Activated T-cell treated with anti-CD3 and anti-CD28 coated beads for 48 hours (primary cell): ENCODE measurements around the gene FAM107B.
A peak's percentile ranks its signal among the peaks of the same experiment; 100 is the strongest.
"Not testable (repeated sequence)": the region's sequence is repeated elsewhere in the genome, so short reads cannot be mapped to it uniquely, and the experiment has no call there.

ENCODE experiments used
- DNase-seq: peaks from one replicate; pipeline ENCODE4 v3.0.0-alpha.2; 2020; ENCODE audit warnings: low read depth

The FAM107B gene

GRCh38 chr10:14601326-14601725 is 173.4 kb downstream of the FAM107B start:
- no peak for DNase-seq

GRCh38 chr10:14600065-14600464 is 174.6 kb downstream of the FAM107B start:
- no peak for DNase-seq

- DNase-seq = no peak
Observed at GRCh38 chr10:14598809-14599764, 175.6 kb downstream of the FAM107B start.

GRCh38 chr10:14595526-14596182 is 179.0 kb downstream of the FAM107B start:
- DNase-seq = no peak

- DNase-seq = no peak
Observed at GRCh38 chr10:14594878-14595525, 179.7 kb downstream of the FAM107B start.

- no peak for DNase-seq
Observed at GRCh38 chr10:14593806-14594205, 180.9 kb downstream of the FAM107B start.

- no peak for DNase-seq
Observed at GRCh38 chr10:14592566-14592965, 182.1 kb downstream of the FAM107B start.

GRCh38 chr10:14592026-14592425 is 182.7 kb downstream of the FAM107B start:
- DNase-seq = no peak

- not testable (repeated sequence) for DNase-seq
Observed at GRCh38 chr10:14588938-14589294, 185.8 kb downstream of the FAM107B start.

- DNase-seq = no peak
Observed at GRCh38 chr10:14588084-14588937, 186.4 kb downstream of the FAM107B start.

- DNase-seq = no peak
Observed at GRCh38 chr10:14587540-14588083, 187.1 kb downstream of the FAM107B start.

GRCh38 chr10:14586901-14587300 is 187.8 kb downstream of the FAM107B start:
- DNase-seq = no peak

GRCh38 chr10:14585287-14586193 is 189.2 kb downstream of the FAM107B start:
- no peak for DNase-seq

GRCh38 chr10:14584661-14585060 is 190.0 kb downstream of the FAM107B start:
- no peak for DNase-seq

GRCh38 chr10:14583967-14584366 is 190.7 kb downstream of the FAM107B start:
- no peak for DNase-seq

- DNase-seq = peak; percentile 69
Observed at GRCh38 chr10:14583252-14583651, 191.4 kb downstream of the FAM107B start.

- DNase-seq = no peak
Observed at GRCh38 chr10:14581553-14582321, 193.0 kb downstream of the FAM107B start.

- DNase-seq = no peak
Observed at GRCh38 chr10:14580671-14581332, 193.9 kb downstream of the FAM107B start.

- DNase-seq = no peak
Observed at GRCh38 chr10:14579405-14579804, 195.3 kb downstream of the FAM107B start.
